ENCODE results near the gene SPPL2B. TPM values are rescaled to one million over a fixed set of nuclear protein-coding genes. Genes with fewer than 3 reads are reported as not detected.

Gene SPPL2B
- total RNA-seq, 1 donor from 2014 or later, result 202 TPM

- peaks cover 5% of the 10 kb centered on the region for H3K36me3 Mint-ChIP-seq
- no peaks in the 10 kb centered on the region for H3K27me3 Mint-ChIP-seq (ENCODE audit: low read depth)
- H3K27ac Mint-ChIP-seq, result peak overlapping the region; percentile 30
- no peak for TF ChIP-seq CTCF (IDR thresholded peaks at IDR 0.05; ENCODE audit: unreplicated experiment)
- DNase-seq (ENCODE audit: low spot score in 2 of 2, unreplicated experiment in 2 of 2), result no peak
- no peak overlapping the region for H3K4me3 Mint-ChIP-seq
- peaks cover 5% of the 10 kb centered on the region for H3K9me3 Mint-ChIP-seq
- H3K4me1 Mint-ChIP-seq, result peaks cover 37% of the 10 kb centered on the region
Measured at GRCh38 chr19:2376784-2377519, 48.5 kb downstream of the SPPL2B start.

- TF ChIP-seq CTCF (IDR thresholded peaks at IDR 0.05; ENCODE audit: unreplicated experiment), result no peak
- Mint-ChIP-seq H3K4me1 (peaks cover 28% of the 10 kb centered on the region), H3K4me3 (no peak overlapping the region), H3K9me3 (peaks cover 5% of the 10 kb centered on the region), H3K27ac (peak overlapping the region; percentile 89), H3K27me3 (ENCODE audit: low read depth) (no peaks in the 10 kb centered on the region), H3K36me3 (peaks cover 5% of the 10 kb centered on the region)
- DNase-seq (ENCODE audit: low spot score in 2 of 2, unreplicated experiment in 2 of 2), result no peak
Measured at GRCh38 chr19:2380567-2380966, 52.1 kb downstream of the SPPL2B start.

GRCh38 chr19:2381148-2381820 lies 52.8 kb downstream of the SPPL2B start:
- peak overlapping the region; percentile 89 for H3K27ac Mint-ChIP-seq
- H3K9me3 Mint-ChIP-seq, result peaks cover 5% of the 10 kb centered on the region
- peaks cover 5% of the 10 kb centered on the region for H3K36me3 Mint-ChIP-seq
- DNase-seq (ENCODE audit: low spot score in 2 of 2, unreplicated experiment in 2 of 2), result no peak
- H3K4me1 Mint-ChIP-seq, result peaks cover 25% of the 10 kb centered on the region
- TF ChIP-seq CTCF (IDR thresholded peaks at IDR 0.05; ENCODE audit: unreplicated experiment), result no peak
- H3K27me3 Mint-ChIP-seq (ENCODE audit: low read depth), result no peaks in the 10 kb centered on the region
- no peak overlapping the region for H3K4me3 Mint-ChIP-seq

DNA sequence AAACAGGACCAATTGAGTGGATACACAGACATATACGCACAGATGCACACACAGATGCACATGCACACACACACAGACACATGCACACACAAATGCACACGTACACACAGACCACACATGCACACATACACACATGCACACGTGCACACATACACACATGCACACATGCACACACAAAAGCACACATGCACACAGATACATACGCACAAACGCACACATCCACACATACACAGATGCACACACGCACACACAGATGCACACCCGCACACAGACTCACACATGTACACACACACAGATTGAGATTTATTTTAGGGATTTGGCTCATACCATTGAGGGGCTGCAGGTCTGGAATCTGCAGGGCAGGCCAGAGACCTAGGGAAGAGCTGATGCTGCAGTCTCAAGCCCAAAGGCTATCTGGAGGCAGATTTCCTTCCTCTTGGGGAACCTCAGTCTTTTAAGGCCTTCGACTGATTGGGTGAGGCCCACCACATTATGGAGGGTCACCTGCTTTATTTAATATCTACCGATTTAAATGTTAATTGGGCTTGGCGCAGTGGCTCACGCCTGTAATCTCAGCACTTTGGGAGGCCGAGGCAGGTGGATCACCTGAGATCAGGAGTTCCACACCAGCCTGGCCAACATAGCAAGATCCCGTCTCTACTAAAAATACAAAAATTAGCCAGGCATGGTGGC lies 54.2 kb downstream of the SPPL2B start:
- peaks cover 5% of the 10 kb centered on the region for H3K9me3 Mint-ChIP-seq
- no peak for DNase-seq (ENCODE audit: low spot score in 2 of 2, unreplicated experiment in 2 of 2)
- peaks cover 1% of the 10 kb centered on the region for H3K27me3 Mint-ChIP-seq (ENCODE audit: low read depth)
- H3K36me3 Mint-ChIP-seq, result peaks cover 5% of the 10 kb centered on the region
- H3K27ac Mint-ChIP-seq, result no peak overlapping the region
- peaks cover 19% of the 10 kb centered on the region for H3K4me1 Mint-ChIP-seq
- no peak for TF ChIP-seq CTCF (IDR thresholded peaks at IDR 0.05; ENCODE audit: unreplicated experiment)
- no peak overlapping the region for H3K4me3 Mint-ChIP-seq

- no peak overlapping the region for H3K4me3 Mint-ChIP-seq
- peaks cover 20% of the 10 kb centered on the region for H3K4me1 Mint-ChIP-seq
- peaks cover 2% of the 10 kb centered on the region for H3K27me3 Mint-ChIP-seq (ENCODE audit: low read depth)
- no peak overlapping the region for H3K27ac Mint-ChIP-seq
- no peak for TF ChIP-seq CTCF (IDR thresholded peaks at IDR 0.05; ENCODE audit: unreplicated experiment)
- H3K9me3 Mint-ChIP-seq, result peaks cover 5% of the 10 kb centered on the region
- H3K36me3 Mint-ChIP-seq, result peaks cover 5% of the 10 kb centered on the region
- DNase-seq (ENCODE audit: low spot score in 2 of 2, unreplicated experiment in 2 of 2), result no peak
Measured at GRCh38 chr19:2385053-2385721, 56.7 kb downstream of the SPPL2B start.

All from mesothelial cell of epicardium (in vitro differentiated cells).